Upper lobe of left lung (tissue), 6 donors: ENCODE measurements around the gene NSDHL. TPM values are rescaled to one million over a fixed set of nuclear protein-coding genes. Genes with fewer than 3 reads are reported as not detected.

Source experiments
- ATAC-seq, 2 donors: fragments of 200-7000 bp; cut with Tn5 transposase; one replicate each; pipeline ENCODE4 v1.9.1; 2022; ENCODE audit warnings: mild to moderate bottlenecking in 2 of 2, moderate library complexity in 2 of 2; ENCODE audit not compliant: low FRiP score in 2 of 2
- DNase-seq, 2 donors: peaks; one replicate each; pipeline ENCODE4 v3.0.0-alpha.2; 2019 to 2020
- H3K27ac ChIP-seq, 4 donors: fragments of 200-600 bp; sonication (generic); one replicate each; pipeline ENCODE4 v1.5.1; 2016 to 2019
- H3K27me3 ChIP-seq, 4 donors: fragments of 200-600 bp; sonication (generic); one replicate each; pipeline ENCODE4 v1.5.1; 2017 to 2019
- H3K36me3 ChIP-seq, 4 donors: fragments of 200-600 bp; sonication (generic); one replicate each; pipeline ENCODE4 v1.5.1; 2016 to 2019
- H3K4me1 ChIP-seq, 4 donors: fragments of 200-600 bp; sonication (generic); one replicate each; pipeline ENCODE4 v1.5.1; 2018 to 2019
- H3K4me3 ChIP-seq, 4 donors: fragments of 200-600 bp; sonication (generic); one replicate each; pipeline ENCODE4 v1.5.1; 2017 to 2019; ENCODE audit warnings: mild to moderate bottlenecking in 2 of 4, moderate library complexity in 1 of 4
- H3K9me3 ChIP-seq, 4 donors: fragments of 200-600 bp; sonication (generic); one replicate each; pipeline ENCODE4 v1.5.1; 2018 to 2019
- CTCF ChIP-seq, 6 experiments: fragments of 450-650 bp in 4 of 6; fragments of 200-600 bp in 2 of 6; sonication (generic) in 2 of 6; IDR thresholded peaks; one replicate each; pipeline ENCODE4 v1.5.1; 2016 to 2019; ENCODE audit warnings: antibody characterized with exemption in 6 of 6
- EP300 ChIP-seq, 4 donors: sonication (generic); formaldehyde crosslinking; IDR thresholded peaks; one replicate each; pipeline ENCODE4 v1.5.1; 2017; ENCODE audit warnings: antibody characterized with exemption in 4 of 4, control low read depth in 2 of 4
- POLR2A ChIP-seq, 4 donors: fragments of 450-650 bp; IDR thresholded peaks; one replicate each; pipeline ENCODE4 v1.5.1; 2016 to 2017; ENCODE audit warnings: antibody characterized with exemption in 4 of 4, mild to moderate bottlenecking in 2 of 4
- POLR2AphosphoS5 ChIP-seq, 2 donors: sonication (generic); formaldehyde crosslinking; IDR thresholded peaks; one replicate each; pipeline ENCODE4 v1.5.1; 2017; ENCODE audit warnings: antibody characterized with exemption in 2 of 2
- WGBS, 2 donors: methylation state at CpG; one replicate each; pipeline ENCODE4 v1.1.5; 2017 to 2018; 5-methylcytosine and 5-hydroxymethylcytosine counted together
- total RNA-seq, 6 donors: library from RNA; depleted of rRNA in 4 of 6; stranded (reverse); fragments of >200 nt in 4 of 6; gene quantifications; one replicate each; pipeline versions ENCODE4 v1.1.0 to v1.2.1, GENCODE V29; 2016 to 2021
- donor health status: DM: no; HTN: no; CAD: no; lungs with moderate emphysema.
- donor health status: DM: no; HTN: yes; CAD: no; lungs with severe emphysema.

Gene NSDHL
- total RNA-seq, 6 donors from 2014 or later = 5.2 to 26.0 (median 21.1) TPM

DNA sequence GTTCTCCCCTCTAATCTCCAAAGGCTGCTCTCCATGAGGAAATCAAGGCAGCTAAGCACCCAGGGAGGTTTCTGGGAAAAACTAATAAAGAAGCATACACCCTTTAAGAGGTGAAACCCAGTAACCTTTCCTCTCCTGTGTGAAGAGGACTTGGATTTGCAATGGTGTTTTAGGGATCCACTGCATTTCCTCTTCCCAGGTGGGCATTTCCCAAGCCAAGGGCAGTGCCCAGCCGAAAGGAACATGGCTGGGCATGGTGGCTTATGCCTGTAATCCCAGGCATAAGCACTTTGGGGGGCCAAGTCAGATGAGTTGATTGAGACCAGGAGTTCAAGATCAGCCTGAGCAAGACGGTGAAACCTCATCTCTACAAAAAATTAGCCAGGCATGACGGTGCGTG is 61.6 kb downstream of the NSDHL start:
- H3K27me3 ChIP-seq = no peaks in the 10 kb centered on the region
- DNase-seq (no peak), ATAC-seq (no peak)
- no peak overlapping the region for H3K27ac ChIP-seq
- H3K4me1 ChIP-seq = peaks cover 0 to 2% (median 0%) of the 10 kb centered on the region in 4 donors
- 80 to 87% methylated on average over 3 to 4 of the region's 4 CpGs for WGBS, 2 donors
- TF ChIP-seq CTCF (IDR thresholded peaks at IDR 0.05) (no peak), POLR2AphosphoS5 (IDR thresholded peaks at IDR 0.05) (no peak), POLR2A (IDR thresholded peaks at IDR 0.05) (no peak), EP300 (IDR thresholded peaks at IDR 0.05) (no peak)
- H3K36me3 ChIP-seq = no peaks in the 10 kb centered on the region
- H3K9me3 ChIP-seq = no peaks in the 10 kb centered on the region
- no peak overlapping the region for H3K4me3 ChIP-seq

- H3K9me3 ChIP-seq = no peaks in the 10 kb centered on the region
- no peak for ATAC-seq
- WGBS, 2 donors = 67 to 85% methylated on average over 7 to 22 of the region's 22 CpGs
- no peak overlapping the region for H3K4me3 ChIP-seq
- H3K27ac ChIP-seq = no peak overlapping the region
- TF ChIP-seq POLR2AphosphoS5 (IDR thresholded peaks at IDR 0.05) (no peak), CTCF (IDR thresholded peaks at IDR 0.05) (no peak), EP300 (IDR thresholded peaks at IDR 0.05) (no peak), POLR2A (IDR thresholded peaks at IDR 0.05) (no peak)
- no peaks in the 10 kb centered on the region for H3K36me3 ChIP-seq
- DNase-seq = no peak
- no peaks in the 10 kb centered on the region for H3K27me3 ChIP-seq
- peaks cover 0 to 8% (median 0%) of the 10 kb centered on the region in 4 donors for H3K4me1 ChIP-seq
These were observed 62.4 kb downstream of the NSDHL start for GRCh38 chrX:152892999-152893891.

- H3K4me1 ChIP-seq = peaks cover 0 to 14% (median 0%) of the 10 kb centered on the region in 4 donors
- no peaks in the 10 kb centered on the region for H3K9me3 ChIP-seq
- ATAC-seq (no peak), DNase-seq (no peak)
- WGBS, 2 donors = 79 to 87% methylated on average over 5 to 9 of the region's 9 CpGs
- TF ChIP-seq CTCF (IDR thresholded peaks at IDR 0.05) (no peak), POLR2AphosphoS5 (IDR thresholded peaks at IDR 0.05) (no peak), POLR2A (IDR thresholded peaks at IDR 0.05) (no peak), EP300 (IDR thresholded peaks at IDR 0.05) (no peak)
- no peak overlapping the region for H3K4me3 ChIP-seq
- no peak overlapping the region for H3K27ac ChIP-seq
- no peaks in the 10 kb centered on the region for H3K36me3 ChIP-seq
- no peaks in the 10 kb centered on the region for H3K27me3 ChIP-seq
These were observed 63.2 kb downstream of the NSDHL start for GRCh38 chrX:152893980-152894610.

GRCh38 chrX:152895121-152895520 is 64.3 kb downstream of the NSDHL start:
- TF ChIP-seq POLR2A (IDR thresholded peaks at IDR 0.05) (no peak), POLR2AphosphoS5 (IDR thresholded peaks at IDR 0.05) (no peak), CTCF (IDR thresholded peaks at IDR 0.05) (no peak), EP300 (IDR thresholded peaks at IDR 0.05) (no peak)
- H3K27me3 ChIP-seq = no peaks in the 10 kb centered on the region
- 75 to 93% methylated on average over 2 to 3 of the region's 3 CpGs for WGBS, 2 donors

More at GRCh38 chrX:152895121-152895520, 64.3 kb downstream of the NSDHL start:
- Histone ChIP-seq H3K4me3 (no peak overlapping the region), H3K27ac (no peak overlapping the region), H3K9me3 (no peaks in the 10 kb centered on the region), H3K36me3 (no peaks in the 10 kb centered on the region), H3K4me1 (peaks cover 0 to 14% (median 0%) of the 10 kb centered on the region in 4 donors)
- no peak for ATAC-seq
- DNase-seq = no peak
